Natural killer cell (primary cell): ENCODE data around the gene PHF2. TPM values are rescaled to one million over a fixed set of nuclear protein-coding genes. Genes with fewer than 3 reads are reported as not detected.

Experiments used
- ATAC-seq, 3 donors: fragments of 150-1000 bp in 2 of 3; fragments of 200-7000 bp in 1 of 3; cut with Tn5 transposase; 1 replicate in 1 of 3; 2 replicates in 2 of 3; pipeline ENCODE4 v1.10.0; 2021; ENCODE audit warnings: mild to moderate bottlenecking in 2 of 3, moderate library complexity in 2 of 3
- DNase-seq, 2 donors: peaks; one replicate each; pipeline versions ENCODE4 v3.0.0 to v3.0.0-alpha.2; 2013 to 2021; ENCODE audit warnings: mixed read lengths in 1 of 2
- H3K27ac ChIP-seq: one replicate; pipeline ENCODE4 v1.5.1; 2013; ENCODE audit warnings: mild to moderate bottlenecking, low read length
- H3K27me3 ChIP-seq: one replicate; pipeline ENCODE4 v1.6.1; 2013; ENCODE audit warnings: low read length; ENCODE audit not compliant: control insufficient read depth, insufficient read depth
- H3K36me3 ChIP-seq: one replicate; pipeline ENCODE4 v1.6.1; 2013; ENCODE audit warnings: low read length; ENCODE audit not compliant: control insufficient read depth, insufficient read depth
- H3K4me1 ChIP-seq: one replicate; pipeline ENCODE4 v1.6.1; 2013; ENCODE audit warnings: low read length; ENCODE audit not compliant: control insufficient read depth, insufficient read depth
- H3K4me3 ChIP-seq: one replicate; pipeline ENCODE4 v1.5.1; 2013; ENCODE audit warnings: low read length
- H3K9me3 ChIP-seq: one replicate; pipeline ENCODE4 v1.6.1; 2013; ENCODE audit warnings: low read length; ENCODE audit not compliant: control insufficient read depth, insufficient read depth
- H3K27ac Mint-ChIP-seq, 2 donors: one replicate each; pipeline ENCODE4 v1.8.0; 2022; ENCODE audit warnings: mild to moderate bottlenecking in 2 of 2, mixed read lengths in 2 of 2, moderate library complexity in 1 of 2
- H3K27me3 Mint-ChIP-seq, 2 donors: one replicate each; pipeline ENCODE4 v1.8.0; 2022; ENCODE audit warnings: low read depth in 2 of 2, mixed read lengths in 2 of 2
- H3K36me3 Mint-ChIP-seq: one replicate; pipeline ENCODE4 v1.8.0; 2022; ENCODE audit warnings: mixed read lengths
- H3K4me1 Mint-ChIP-seq, 2 donors: one replicate each; pipeline ENCODE4 v1.8.0; 2022; ENCODE audit warnings: mixed read lengths in 2 of 2
- H3K4me3 Mint-ChIP-seq: one replicate; pipeline ENCODE4 v1.8.0; 2022; ENCODE audit warnings: mild to moderate bottlenecking, moderate library complexity, mixed read lengths
- H3K9me3 Mint-ChIP-seq, 2 donors: one replicate each; pipeline ENCODE4 v1.8.0; 2022; ENCODE audit warnings: mixed read lengths in 2 of 2
- WGBS: methylation state at CpG from one replicate; pipeline ENCODE4 v1.1.7; 2013; ENCODE audit warnings: missing lambda C conversion rate; ENCODE audit not compliant: insufficient coverage; 5-methylcytosine and 5-hydroxymethylcytosine counted together
- intact Hi-C: fragments of 100-400 bp; cut with micrococcal nuclease; formaldehyde crosslinking; loops from one replicate; pipeline ENCODE4 v1.14.2; 2022
- total RNA-seq, 4 donors: library from RNA; stranded (reverse); fragments of 120-200 nt in 1 of 4; gene quantifications; one replicate each; pipeline versions ENCODE4 v1.2.3 to v1.2.4, GENCODE V29; 2013 to 2022
- TF ChIP-seq, protein P1 (sequence below): fragments of 200-600 bp; IDR thresholded peaks from one replicate; pipeline ENCODE4 v1.8.0; 2022; ENCODE audit warnings: antibody characterized with exemption

PHF2 gene
- total RNA-seq, 3 donors from 2014 or later (not counting 1 experiment from before 2014, with no cell fraction given) = 24.8 to 28.1 (median 26.4) TPM

DNA sequence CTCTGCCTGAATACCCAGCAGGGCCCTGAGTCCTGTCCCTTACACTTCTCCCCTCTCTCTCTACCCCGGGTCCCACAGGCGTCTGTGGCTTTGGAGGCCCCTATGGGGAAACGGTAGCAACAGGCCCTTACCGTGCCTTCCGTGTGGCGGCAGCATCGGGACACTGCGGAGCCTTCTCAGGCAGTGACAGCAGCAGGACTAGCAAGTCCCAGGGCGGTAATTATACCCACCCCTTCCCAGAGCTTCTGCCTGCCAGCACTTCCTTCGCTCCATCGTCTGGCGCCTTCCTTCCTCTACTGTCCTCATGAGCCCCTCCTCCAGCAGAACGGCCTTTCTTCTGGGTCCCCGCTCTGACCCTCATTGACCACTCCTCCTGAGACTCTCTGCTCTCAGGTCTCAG, 17.9 kb upstream of the PHF2 start:
- no peaks in the 10 kb centered on the region for H3K36me3 Mint-ChIP-seq
- WGBS = 98% methylated on average over 14 of the region's 14 CpGs
- H3K27me3 ChIP-seq = no peaks in the 10 kb centered on the region
- DNase-seq (no peak), ATAC-seq (no peak)
- no peaks in the 10 kb centered on the region for H3K4me1 ChIP-seq
- intact Hi-C loops = no loop called here
- H3K27ac Mint-ChIP-seq = no peak overlapping the region
- H3K4me3 Mint-ChIP-seq = no peak overlapping the region
- H3K36me3 ChIP-seq = peaks cover 64% of the 10 kb centered on the region
- no peak overlapping the region for H3K27ac ChIP-seq
- H3K4me3 ChIP-seq = no peak overlapping the region
- no peaks in the 10 kb centered on the region for H3K9me3 ChIP-seq
- H3K27me3 Mint-ChIP-seq = no peaks in the 10 kb centered on the region
- H3K9me3 Mint-ChIP-seq = no peaks in the 10 kb centered on the region
- TF ChIP-seq, protein P1, sequence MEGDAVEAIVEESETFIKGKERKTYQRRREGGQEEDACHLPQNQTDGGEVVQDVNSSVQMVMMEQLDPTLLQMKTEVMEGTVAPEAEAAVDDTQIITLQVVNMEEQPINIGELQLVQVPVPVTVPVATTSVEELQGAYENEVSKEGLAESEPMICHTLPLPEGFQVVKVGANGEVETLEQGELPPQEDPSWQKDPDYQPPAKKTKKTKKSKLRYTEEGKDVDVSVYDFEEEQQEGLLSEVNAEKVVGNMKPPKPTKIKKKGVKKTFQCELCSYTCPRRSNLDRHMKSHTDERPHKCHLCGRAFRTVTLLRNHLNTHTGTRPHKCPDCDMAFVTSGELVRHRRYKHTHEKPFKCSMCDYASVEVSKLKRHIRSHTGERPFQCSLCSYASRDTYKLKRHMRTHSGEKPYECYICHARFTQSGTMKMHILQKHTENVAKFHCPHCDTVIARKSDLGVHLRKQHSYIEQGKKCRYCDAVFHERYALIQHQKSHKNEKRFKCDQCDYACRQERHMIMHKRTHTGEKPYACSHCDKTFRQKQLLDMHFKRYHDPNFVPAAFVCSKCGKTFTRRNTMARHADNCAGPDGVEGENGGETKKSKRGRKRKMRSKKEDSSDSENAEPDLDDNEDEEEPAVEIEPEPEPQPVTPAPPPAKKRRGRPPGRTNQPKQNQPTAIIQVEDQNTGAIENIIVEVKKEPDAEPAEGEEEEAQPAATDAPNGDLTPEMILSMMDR = no peak
- H3K4me1 Mint-ChIP-seq = no peaks in the 10 kb centered on the region

DNA sequence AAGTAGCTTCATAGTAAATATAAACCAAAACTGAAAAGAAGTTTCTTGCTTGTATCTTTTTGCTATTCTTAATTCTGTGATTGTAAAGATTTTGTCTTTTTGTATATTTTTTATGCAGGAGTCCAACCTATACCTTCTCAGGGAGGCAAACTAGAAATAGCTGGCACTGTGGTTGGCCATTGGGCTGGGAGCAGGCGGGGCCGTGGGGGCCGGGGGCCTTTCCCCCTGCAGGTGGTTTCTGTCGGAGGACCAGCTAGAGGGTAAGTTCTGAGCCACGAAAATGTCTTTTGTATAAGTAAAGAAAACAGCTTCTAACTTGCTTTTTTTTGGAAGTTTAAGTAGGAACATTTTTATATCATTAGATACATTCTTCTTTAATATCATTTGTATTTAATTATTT, 15.4 kb upstream of the PHF2 start:
- 35% methylated on average over 4 of the region's 5 CpGs for WGBS
- Mint-ChIP-seq H3K4me3 (no peak overlapping the region), H3K27me3 (no peaks in the 10 kb centered on the region), H3K4me1 (peaks cover 0 to under 1% of the 10 kb centered on the region in 2 donors), H3K9me3 (no peaks in the 10 kb centered on the region), H3K36me3 (no peaks in the 10 kb centered on the region), H3K27ac (no peak overlapping the region)
- intact Hi-C loops = loop anchor here (10.0 kb wide), 1 partner anchor 406 kb away; no protein-coding TSS in a partner anchor
- Histone ChIP-seq H3K36me3 (peaks cover 59% of the 10 kb centered on the region), H3K4me1 (no peaks in the 10 kb centered on the region), H3K9me3 (no peaks in the 10 kb centered on the region), H3K4me3 (no peak overlapping the region), H3K27me3 (no peaks in the 10 kb centered on the region), H3K27ac (no peak overlapping the region)
- ATAC-seq (no peak), DNase-seq (no peak)
- TF ChIP-seq, protein P1 = no peak

DNA sequence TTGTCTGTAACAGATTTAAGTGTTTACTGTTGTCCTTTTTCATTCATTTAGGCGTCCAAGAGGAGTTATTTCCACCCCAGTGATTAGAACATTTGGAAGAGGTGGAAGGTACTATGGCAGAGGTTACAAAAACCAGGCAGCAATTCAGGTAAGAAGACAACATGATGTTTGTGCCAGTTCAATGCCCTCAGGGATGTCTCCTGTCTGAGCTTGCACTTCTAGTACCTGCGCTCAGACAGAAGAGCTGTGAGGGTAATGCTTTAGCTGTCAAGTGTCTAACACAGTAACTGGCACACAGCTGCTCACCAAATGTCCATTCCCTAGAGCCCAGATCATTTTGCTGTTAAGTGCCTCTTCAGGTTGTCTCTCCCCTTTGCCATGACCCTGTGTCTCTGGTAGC, 14.2 kb upstream of the PHF2 start:
- peaks cover 9% of the 10 kb centered on the region for H3K4me1 ChIP-seq
- no peak overlapping the region for H3K4me3 Mint-ChIP-seq
- H3K27ac Mint-ChIP-seq = no peak overlapping the region
- no peaks in the 10 kb centered on the region for H3K27me3 ChIP-seq
- H3K9me3 Mint-ChIP-seq = no peaks in the 10 kb centered on the region
- ATAC-seq (no peak), DNase-seq (no peak)
- WGBS = 91% methylated on average over 2 of the region's 2 CpGs
- peaks cover 4 to 7% of the 10 kb centered on the region in 2 donors for H3K4me1 Mint-ChIP-seq
- H3K9me3 ChIP-seq = no peaks in the 10 kb centered on the region
- no peak overlapping the region for H3K27ac ChIP-seq
- H3K27me3 Mint-ChIP-seq = no peaks in the 10 kb centered on the region
- H3K4me3 ChIP-seq = no peak overlapping the region
- H3K36me3 ChIP-seq = peaks cover 57% of the 10 kb centered on the region
- TF ChIP-seq, protein P1 = no peak
- intact Hi-C loops = loop anchor here (10.0 kb wide), 1 partner anchor 407 kb away; no protein-coding TSS in a partner anchor
- H3K36me3 Mint-ChIP-seq = no peaks in the 10 kb centered on the region

DNA sequence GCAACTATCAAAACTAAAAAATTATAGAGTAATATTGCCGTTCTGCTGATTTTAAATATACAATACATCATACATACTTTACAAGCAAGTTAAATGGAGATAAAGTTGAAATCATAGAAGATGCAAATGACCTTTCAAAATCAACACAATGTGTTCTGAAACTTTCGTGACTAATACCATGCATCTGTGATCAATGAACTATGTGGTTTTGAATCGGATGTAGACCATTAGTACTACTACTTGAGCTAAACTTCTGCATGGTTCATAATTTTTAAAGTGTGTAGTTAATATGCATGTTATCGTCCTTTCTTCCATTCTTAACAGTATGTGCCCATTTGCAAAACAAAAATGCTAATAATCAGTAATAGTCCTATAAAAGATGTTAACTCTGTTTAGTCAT, 11.3 kb upstream of the PHF2 start:
- intact Hi-C loops = loop anchor here (5.0 to 10.0 kb wide), 2 partner anchors 98 to 410 kb away; no protein-coding TSS in a partner anchor
- peaks cover 32% of the 10 kb centered on the region for H3K36me3 ChIP-seq
- Mint-ChIP-seq H3K27ac (peak overlapping the region in 1 of 2 donors; percentile 87), H3K36me3 (peaks cover under 1% of the 10 kb centered on the region), H3K9me3 (no peaks in the 10 kb centered on the region), H3K4me3 (no peak overlapping the region), H3K4me1 (peaks cover 10 to 15% of the 10 kb centered on the region in 2 donors), H3K27me3 (no peaks in the 10 kb centered on the region)
- H3K27ac ChIP-seq = no peak overlapping the region
- no peaks in the 10 kb centered on the region for H3K27me3 ChIP-seq
- no peaks in the 10 kb centered on the region for H3K9me3 ChIP-seq
- DNase-seq (no peak), ATAC-seq (no peak)
- H3K4me1 ChIP-seq = peaks cover 17% of the 10 kb centered on the region
- TF ChIP-seq, protein P1 = no peak
- WGBS = 62% methylated on average over 2 of the region's 4 CpGs
- no peak overlapping the region for H3K4me3 ChIP-seq
